ENCODE measurements around the gene PRKCA. TPM values are rescaled to one million over a fixed set of nuclear protein-coding genes. Genes with fewer than 3 reads are reported as not detected.

Gene PRKCA
- total and polyA plus RNA-seq, 2 of the 13 experiments (the other 11 are each of a cell fraction or from before 2014, with no cell fraction given) = 18.5 to 21.5 TPM

DNA sequence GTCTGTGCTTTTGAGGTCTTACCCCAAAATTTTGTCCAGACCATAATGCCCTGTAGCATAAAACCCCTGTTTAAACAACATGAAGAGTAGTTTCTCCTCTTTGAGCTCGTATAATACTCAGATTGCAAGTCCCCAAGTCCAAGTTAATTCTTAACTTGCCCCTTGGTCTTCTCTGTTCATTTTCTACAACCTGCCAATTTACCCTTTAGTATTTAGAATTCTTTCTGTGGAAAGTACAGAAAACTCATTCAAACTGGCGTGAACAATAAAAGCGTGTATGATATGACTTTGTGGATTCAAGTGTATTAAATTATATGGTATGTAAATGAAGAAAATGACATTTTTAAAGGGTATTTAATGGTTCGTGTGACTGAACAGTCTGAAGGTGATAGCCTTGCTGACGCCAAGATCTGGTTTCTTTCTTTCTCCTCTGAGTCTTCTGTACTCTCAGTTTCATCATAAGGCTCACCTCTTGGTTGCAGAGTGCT lies 185.6 kb downstream of the PRKCA start (continued):
- TF ChIP-seq, protein P1, sequence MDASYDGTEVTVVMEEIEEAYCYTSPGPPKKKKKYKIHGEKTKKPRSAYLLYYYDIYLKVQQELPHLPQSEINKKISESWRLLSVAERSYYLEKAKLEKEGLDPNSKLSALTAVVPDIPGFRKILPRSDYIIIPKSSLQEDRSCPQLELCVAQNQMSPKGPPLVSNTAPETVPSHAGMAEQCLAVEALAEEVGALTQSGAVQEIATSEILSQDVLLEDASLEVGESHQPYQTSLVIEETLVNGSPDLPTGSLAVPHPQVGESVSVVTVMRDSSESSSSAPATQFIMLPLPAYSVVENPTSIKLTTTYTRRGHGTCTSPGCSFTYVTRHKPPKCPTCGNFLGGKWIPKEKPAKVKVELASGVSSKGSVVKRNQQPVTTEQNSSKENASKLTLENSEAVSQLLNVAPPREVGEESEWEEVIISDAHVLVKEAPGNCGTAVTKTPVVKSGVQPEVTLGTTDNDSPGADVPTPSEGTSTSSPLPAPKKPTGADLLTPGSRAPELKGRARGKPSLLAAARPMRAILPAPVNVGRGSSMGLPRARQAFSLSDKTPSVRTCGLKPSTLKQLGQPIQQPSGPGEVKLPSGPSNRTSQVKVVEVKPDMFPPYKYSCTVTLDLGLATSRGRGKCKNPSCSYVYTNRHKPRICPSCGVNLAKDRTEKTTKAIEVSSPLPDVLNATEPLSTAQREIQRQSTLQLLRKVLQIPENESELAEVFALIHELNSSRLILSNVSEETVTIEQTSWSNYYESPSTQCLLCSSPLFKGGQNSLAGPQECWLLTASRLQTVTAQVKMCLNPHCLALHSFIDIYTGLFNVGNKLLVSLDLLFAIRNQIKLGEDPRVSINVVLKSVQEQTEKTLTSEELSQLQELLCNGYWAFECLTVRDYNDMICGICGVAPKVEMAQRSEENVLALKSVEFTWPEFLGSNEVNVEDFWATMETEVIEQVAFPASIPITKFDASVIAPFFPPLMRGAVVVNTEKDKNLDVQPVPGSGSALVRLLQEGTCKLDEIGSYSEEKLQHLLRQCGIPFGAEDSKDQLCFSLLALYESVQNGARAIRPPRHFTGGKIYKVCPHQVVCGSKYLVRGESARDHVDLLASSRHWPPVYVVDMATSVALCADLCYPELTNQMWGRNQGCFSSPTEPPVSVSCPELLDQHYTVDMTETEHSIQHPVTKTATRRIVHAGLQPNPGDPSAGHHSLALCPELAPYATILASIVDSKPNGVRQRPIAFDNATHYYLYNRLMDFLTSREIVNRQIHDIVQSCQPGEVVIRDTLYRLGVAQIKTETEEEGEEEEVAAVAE (CRISPR knock-in tag; IDR thresholded peaks at IDR 0.05; ENCODE audit: borderline replicate concordance) = 0 out of 2 replicates have a peak, but pooled peaks have one; percentile 13
- TF ChIP-seq NKX3-1 (CRISPR knock-in tag; IDR thresholded peaks at IDR 0.05) (no peak), FOXP1 (IDR thresholded peaks at IDR 0.05) (no peak), FOXP1 (CRISPR knock-in tag; IDR thresholded peaks at IDR 0.05) (peak; percentile 13; the same call in 1 of the 2 replicates), ZNF12 (CRISPR knock-in tag; IDR thresholded peaks at IDR 0.05) (peak; percentile 20; the same call in 1 of the 2 replicates), HDAC2 (CRISPR knock-in tag; IDR thresholded peaks at IDR 0.05) (0 out of 2 replicates have a peak, but pooled peaks have one; percentile 23), RXRB (CRISPR knock-in tag; IDR thresholded peaks at IDR 0.05; ENCODE audit: borderline replicate concordance) (peak; percentile 13; the same call in 1 of the 2 replicates), ZNF138 (CRISPR knock-in tag; IDR thresholded peaks at IDR 0.05; ENCODE audit: low read depth) (no peak), ZSCAN29 (CRISPR knock-in tag; conservative IDR thresholded peaks at IDR 0.05) (0 out of 2 replicates have a peak, but pooled peaks have one; percentile 7), FOXO1 (CRISPR knock-in tag; IDR thresholded peaks at IDR 0.05) (no peak), HNF4G (IDR thresholded peaks at IDR 0.05; ENCODE audit: borderline replicate concordance, low read depth, low read length) (peak; percentile 65; the same call in 1 of the 2 replicates), HNF4G (CRISPR knock-in tag; IDR thresholded peaks at IDR 0.05; ENCODE audit: borderline replicate concordance, low read depth) (no peak), IKZF1 (IDR thresholded peaks at IDR 0.05) (no peak), SOX13 (IDR thresholded peaks at IDR 0.05) (no peak), SOX13 (CRISPR knock-in tag; conservative IDR thresholded peaks at IDR 0.05 in 1 of 2, IDR thresholded peaks at IDR 0.05 in 1 of 2) (peak in 1 of 2 experiments; percentile 27; a peak in 1 of 4 replicates), ZNF383 (CRISPR knock-in tag; IDR thresholded peaks at IDR 0.05; ENCODE audit: borderline replicate concordance) (peak; percentile 89; the same call in 1 of the 2 replicates), CREM (IDR thresholded peaks at IDR 0.05) (no peak; the same call in none of the 2 replicates), CREM (CRISPR knock-in tag; IDR thresholded peaks at IDR 0.05) (no peak), EP300 (IDR thresholded peaks at IDR 0.05; ENCODE audit: low read depth in 2 of 2, low read length in 2 of 2) (peak in 1 of 2 experiments; percentile 16; a peak in 1 of 4 replicates), EP300 (CRISPR knock-in tag; IDR thresholded peaks at IDR 0.05; ENCODE audit: borderline replicate concordance) (no peak), ZNF460 (CRISPR knock-in tag; IDR thresholded peaks at IDR 0.05; ENCODE audit: borderline replicate concordance) (no peak), KDM6A (CRISPR knock-in tag; IDR thresholded peaks at IDR 0.05; ENCODE audit: low read depth) (peak; percentile 66), MTA3 (CRISPR knock-in tag; IDR thresholded peaks at IDR 0.05) (no peak), EEA1 (CRISPR knock-in tag; IDR thresholded peaks at IDR 0.05; ENCODE audit: borderline replicate concordance) (no peak), PCBP1 (IDR thresholded peaks at IDR 0.05; ENCODE audit: borderline replicate concordance, low read depth, low read length) (no peak)
- TF ChIP-seq, protein P2, sequence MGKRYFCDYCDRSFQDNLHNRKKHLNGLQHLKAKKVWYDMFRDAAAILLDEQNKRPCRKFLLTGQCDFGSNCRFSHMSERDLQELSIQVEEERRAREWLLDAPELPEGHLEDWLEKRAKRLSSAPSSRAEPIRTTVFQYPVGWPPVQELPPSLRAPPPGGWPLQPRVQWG (CRISPR knock-in tag; IDR thresholded peaks at IDR 0.05; ENCODE audit: borderline replicate concordance, low read depth) = no peak
- TF ChIP-seq, protein P3, sequence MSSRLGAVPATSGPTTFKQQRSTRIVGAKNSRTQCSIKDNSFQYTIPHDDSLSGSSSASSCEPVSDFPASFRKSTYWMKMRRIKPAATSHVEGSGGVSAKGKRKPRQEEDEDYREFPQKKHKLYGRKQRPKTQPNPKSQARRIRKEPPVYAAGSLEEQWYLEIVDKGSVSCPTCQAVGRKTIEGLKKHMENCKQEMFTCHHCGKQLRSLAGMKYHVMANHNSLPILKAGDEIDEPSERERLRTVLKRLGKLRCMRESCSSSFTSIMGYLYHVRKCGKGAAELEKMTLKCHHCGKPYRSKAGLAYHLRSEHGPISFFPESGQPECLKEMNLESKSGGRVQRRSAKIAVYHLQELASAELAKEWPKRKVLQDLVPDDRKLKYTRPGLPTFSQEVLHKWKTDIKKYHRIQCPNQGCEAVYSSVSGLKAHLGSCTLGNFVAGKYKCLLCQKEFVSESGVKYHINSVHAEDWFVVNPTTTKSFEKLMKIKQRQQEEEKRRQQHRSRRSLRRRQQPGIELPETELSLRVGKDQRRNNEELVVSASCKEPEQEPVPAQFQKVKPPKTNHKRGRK (CRISPR knock-in tag; IDR thresholded peaks at IDR 0.05) = no peak

Measured in HepG2 (cell line).